Upper lobe of left lung (tissue), 4 donors: Measurements from ENCODE around the gene FLNB.

ENCODE experiments used
- POLR2A ChIP-seq, 4 donors: fragments of 450-650 bp; IDR thresholded peaks; one replicate each; pipeline ENCODE4 v1.5.1; 2016 to 2017; ENCODE audit warnings: antibody characterized with exemption in 4 of 4, mild to moderate bottlenecking in 2 of 4
- TF ChIP-seq, protein P1 (sequence below), 6 experiments: fragments of 450-650 bp in 4 of 6; fragments of 200-600 bp in 2 of 6; sonication (generic) in 2 of 6; IDR thresholded peaks; one replicate each; pipeline ENCODE4 v1.5.1; 2016 to 2019; ENCODE audit warnings: antibody characterized with exemption in 6 of 6

DNA sequence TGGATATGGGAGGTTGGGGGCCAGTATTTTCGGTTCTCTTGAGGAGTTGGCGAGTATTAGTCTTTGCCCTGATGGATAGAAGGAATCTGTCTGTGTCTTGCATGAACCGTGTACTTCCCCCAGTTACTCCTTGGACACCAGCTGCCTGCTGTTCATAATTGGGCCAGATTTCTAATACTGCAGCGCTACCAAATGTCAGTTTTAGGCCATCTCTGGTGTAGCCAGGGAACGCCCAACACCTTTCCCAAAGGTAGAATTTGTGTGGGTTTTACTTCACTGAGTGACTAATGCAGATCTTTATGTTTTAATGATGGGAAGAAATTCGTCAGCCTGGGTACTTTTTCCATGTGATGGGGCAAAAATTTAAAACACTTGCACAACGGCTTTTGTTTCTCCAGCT, 18.4 kb downstream of the FLNB start:
- TF ChIP-seq, protein P1, sequence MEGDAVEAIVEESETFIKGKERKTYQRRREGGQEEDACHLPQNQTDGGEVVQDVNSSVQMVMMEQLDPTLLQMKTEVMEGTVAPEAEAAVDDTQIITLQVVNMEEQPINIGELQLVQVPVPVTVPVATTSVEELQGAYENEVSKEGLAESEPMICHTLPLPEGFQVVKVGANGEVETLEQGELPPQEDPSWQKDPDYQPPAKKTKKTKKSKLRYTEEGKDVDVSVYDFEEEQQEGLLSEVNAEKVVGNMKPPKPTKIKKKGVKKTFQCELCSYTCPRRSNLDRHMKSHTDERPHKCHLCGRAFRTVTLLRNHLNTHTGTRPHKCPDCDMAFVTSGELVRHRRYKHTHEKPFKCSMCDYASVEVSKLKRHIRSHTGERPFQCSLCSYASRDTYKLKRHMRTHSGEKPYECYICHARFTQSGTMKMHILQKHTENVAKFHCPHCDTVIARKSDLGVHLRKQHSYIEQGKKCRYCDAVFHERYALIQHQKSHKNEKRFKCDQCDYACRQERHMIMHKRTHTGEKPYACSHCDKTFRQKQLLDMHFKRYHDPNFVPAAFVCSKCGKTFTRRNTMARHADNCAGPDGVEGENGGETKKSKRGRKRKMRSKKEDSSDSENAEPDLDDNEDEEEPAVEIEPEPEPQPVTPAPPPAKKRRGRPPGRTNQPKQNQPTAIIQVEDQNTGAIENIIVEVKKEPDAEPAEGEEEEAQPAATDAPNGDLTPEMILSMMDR (IDR thresholded peaks at IDR 0.05): no peak
- no peak for TF ChIP-seq POLR2A (IDR thresholded peaks at IDR 0.05)
